DMS53 (cell line): Measurements from ENCODE around the gene C5orf22.
"Not testable (repeated sequence)": the region's sequence is repeated elsewhere in the genome, so short reads cannot be mapped to it uniquely, and the experiment has no call there.

Source experiments
- DNase-seq: peaks from one replicate; lab custom pipeline; 2025; lab: John Stamatoyannopoulos, UW

Gene C5orf22

DNA sequence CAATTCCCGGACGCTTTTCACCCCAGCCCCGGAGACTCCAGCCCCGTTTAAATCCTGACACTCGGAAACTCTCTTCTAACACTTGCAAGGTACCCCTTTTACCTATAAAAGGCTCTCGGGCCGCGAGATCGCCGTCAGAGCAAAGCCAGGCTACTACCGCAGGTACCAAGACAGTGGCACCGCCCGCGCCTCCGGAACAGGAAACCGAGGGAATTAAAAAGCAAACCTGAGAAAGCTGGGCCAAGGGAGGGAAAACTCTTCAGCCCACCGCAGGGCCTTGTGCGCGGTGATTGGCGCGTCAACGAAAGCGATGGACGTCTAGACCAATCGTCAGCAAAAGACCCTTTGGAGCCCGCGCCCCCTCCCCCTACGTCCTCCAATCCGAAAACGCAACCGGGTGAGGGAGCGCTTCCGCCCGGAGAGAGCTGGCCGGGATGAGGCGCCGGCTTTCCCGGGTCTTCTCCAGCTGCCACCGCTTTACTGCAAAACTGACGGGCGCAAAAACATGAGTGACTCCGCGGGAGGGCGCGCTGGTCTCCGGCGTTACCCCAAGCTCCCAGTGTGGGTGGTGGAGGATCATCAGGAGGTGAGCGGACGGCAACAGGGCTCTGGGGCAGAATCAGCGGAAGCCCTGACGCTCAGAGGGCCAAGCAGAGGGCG lies at the start of gene C5orf22, which contains the start of gene DROSHA:
C5orf22 (plus strand) TSS at position 414 of the 660 bp plus-strand sequence; CDS start at position 506, 92 bp downstream.
DROSHA (minus strand) TSS at position 206 of the 660 bp plus-strand sequence. CDS start 3,034 bp downstream, outside the sequence.
- peak; percentile 97 for DNase-seq

GRCh38 chr5:31485376-31486207 lies 46.5 kb upstream of the C5orf22 start:
- no peak for DNase-seq

- no peak for DNase-seq
These were observed 45.7 kb upstream of the C5orf22 start for GRCh38 chr5:31486441-31486840.

DNA sequence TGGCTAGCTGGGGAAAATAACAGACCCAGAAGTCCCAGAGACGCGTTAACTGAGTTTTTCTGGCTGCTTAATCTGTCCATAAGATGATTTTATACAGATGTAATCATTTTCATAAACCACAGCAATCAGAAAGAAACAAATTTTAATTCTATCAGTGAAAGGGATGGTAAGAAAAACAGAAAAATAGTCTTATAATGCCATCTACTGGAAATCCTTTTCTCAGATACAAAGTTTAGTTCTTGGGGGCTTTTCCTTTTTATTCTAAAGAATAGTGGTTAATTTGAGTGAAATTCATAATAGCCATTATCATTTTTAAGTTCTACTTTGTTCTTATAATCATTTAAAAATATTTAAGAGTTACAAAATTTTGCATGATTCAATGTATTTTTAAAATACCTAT lies 44.6 kb upstream of the C5orf22 start:
- DNase-seq: no peak

DNA sequence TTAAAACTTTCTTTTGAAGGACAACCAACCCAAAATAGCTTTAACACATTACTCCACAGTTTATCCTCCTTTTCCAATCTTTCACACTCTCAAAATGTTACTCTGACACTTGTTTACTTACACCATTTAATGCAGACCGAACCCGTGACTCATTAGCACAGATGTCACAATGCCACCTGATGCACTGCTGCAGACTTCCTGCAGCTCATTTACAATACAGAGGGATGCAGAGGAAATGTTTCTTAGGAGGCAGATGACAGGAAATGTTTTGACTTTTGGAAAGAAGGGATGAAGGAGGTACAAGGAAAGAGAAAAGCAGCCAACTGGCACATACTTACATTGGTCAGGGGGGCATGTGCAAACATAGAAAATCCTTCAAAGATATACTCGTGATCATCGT lies 39.2 kb upstream of the C5orf22 start:
- no peak for DNase-seq

DNA sequence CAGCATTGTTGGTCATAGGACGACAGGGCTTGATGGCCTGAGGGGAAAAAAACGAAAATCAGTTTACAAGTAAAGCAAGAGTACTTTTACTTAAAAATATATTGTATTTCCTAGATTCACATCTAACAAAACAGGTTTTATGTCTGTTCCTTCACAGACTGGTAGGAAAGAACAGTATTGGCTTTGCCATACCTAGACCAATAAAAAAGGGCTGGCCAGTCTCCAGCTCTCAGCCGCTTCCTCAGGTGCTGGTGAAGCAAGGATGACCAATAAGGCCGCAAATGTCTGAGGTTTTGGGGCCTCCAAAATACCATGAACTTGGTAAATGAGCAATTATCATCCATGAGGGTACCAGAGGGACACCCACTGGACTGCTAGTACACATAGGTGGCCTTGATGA lies 36.8 kb upstream of the C5orf22 start:
- DNase-seq: no peak

- no peak for DNase-seq
These were observed 35.8 kb upstream of the C5orf22 start for GRCh38 chr5:31496301-31496700.

GRCh38 chr5:31496891-31497290 lies 35.2 kb upstream of the C5orf22 start:
- DNase-seq: no peak

GRCh38 chr5:31500256-31500655 lies 31.8 kb upstream of the C5orf22 start:
- DNase-seq: no peak

DNA sequence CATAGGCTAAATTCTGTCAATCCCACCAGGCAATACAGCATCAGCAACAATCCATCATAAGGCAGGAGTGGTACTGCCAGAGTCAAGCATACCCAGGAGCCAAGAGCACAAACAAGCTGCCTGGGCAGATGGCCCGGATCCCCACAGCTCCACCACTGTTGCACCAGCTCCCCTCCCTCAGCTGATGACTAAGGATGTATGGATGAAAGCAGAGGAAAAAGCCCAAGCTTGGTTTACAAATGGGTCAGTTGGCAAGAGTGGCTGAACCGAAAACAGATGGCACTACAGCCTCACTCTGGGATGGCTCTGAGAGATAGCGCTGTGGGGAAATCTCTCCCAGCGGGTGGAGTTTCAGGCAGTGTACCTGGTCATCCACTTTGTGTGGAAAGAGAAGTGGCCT lies 29.6 kb upstream of the C5orf22 start:
- DNase-seq: no peak

- no peak for DNase-seq
These were observed 27.6 kb upstream of the C5orf22 start for GRCh38 chr5:31504529-31504928.

DNA sequence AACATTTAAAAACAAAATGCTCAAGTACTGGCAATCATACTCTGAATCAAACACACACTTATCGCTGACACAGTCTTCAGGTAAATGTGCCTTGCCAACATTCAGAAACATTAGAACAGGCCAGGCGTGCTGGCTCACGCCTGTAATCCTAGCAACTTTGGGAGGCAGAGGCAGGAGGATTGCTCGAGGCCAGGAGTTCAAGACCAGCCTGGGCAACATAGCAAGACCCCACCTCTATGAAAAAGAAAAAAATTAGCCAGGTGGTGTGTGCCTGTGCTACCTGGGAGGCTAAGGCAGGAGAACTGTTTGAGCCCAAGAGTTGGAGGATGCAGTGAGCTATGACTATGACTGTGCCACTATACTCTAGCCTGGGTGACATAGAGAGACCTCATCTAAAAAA lies 20.8 kb upstream of the C5orf22 start:
- no peak for DNase-seq

DNA sequence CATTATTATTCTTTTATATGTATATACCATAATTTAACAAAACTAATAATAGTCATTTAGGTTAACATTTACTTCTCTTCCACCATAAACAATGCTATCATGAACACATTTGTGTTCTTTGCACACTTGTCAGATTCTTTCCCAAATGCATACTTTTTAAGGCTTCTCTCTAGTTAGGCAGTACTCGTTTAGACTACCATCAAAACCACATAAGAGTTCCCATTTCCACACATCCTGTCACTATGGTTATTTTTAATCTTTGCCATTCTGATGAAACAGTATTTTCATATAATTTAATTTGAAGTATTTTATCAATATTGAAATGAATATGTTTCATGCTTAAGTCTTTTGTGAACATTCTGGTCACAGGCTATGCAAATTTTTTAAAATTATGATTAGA lies 15.3 kb upstream of the C5orf22 start:
- DNase-seq: no peak

DNA sequence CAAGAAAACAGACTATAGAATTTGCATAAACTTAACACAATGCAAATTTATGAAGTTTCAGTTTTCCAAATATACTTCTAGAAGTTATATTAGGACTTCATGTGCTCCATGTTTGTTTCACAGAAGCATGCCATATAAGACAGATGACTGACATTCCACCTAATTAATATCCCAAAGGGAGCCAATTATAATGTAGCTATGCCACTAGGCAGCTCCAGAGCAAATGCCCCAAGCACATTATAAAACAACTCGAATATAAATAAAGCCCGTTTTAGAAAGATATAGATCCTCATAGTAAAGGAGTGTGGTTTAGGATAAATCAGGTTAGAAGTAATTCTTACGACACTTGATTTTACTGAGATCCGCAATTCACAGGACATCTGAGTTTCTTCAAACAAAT lies 9.1 kb upstream of the C5orf22 start:
- DNase-seq: no peak

DNA sequence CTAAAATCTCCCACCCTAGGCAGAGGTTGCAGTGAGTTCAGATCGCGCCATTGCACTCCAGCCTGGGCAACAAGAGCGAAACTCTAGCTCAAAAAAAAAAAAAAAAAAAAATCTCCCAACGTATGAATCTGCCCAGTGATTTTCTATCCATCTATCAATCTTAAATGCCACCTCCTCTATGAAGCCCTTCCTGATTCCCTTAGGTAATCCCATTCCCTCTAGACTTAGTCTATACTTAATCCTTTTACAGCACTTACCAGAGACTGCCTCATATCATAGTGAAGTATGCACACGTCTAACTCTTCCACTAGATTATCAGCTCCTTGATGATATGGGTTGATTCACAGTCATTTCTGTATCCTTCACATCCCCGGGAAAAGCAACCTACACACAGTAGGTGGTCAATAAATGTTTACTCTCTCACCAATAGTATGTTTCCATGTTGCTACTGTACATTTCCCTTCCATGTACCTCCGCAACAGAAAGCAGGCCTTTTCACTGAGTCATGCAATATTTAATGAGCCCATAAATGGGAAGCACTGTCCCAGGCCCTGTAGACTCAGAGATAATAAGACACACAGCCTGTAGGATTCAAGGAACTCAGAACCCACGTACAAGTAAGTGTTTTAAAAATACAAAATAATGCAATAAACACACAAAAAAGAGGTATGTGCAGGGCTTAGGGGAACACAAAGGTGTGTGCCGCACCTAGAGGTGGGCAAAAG lies 1.4 kb upstream of the C5orf22 start:
- DNase-seq: peak; percentile 10

DNA sequence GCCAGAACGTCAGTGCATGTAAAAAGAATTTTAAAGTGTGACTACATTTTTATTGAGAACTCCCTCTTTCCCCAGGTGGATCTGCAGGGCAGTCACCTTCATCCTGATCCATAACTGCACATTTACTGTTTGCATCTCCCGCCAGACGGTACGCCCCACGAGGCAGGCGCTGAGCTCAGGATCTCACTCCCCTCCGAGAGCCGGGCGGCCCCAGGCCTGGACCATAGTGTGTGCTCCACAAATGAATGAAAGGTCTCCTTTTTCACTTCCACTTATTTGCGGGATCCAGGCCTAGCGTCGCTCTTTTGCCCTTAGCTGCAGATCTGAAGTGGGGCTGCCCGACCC lies 586 bp upstream of the C5orf22 start:
- peak; percentile 49 for DNase-seq

GRCh38 chr5:31534527-31535046 lies 2.5 kb downstream of the C5orf22 start:
- DNase-seq: no peak

DNA sequence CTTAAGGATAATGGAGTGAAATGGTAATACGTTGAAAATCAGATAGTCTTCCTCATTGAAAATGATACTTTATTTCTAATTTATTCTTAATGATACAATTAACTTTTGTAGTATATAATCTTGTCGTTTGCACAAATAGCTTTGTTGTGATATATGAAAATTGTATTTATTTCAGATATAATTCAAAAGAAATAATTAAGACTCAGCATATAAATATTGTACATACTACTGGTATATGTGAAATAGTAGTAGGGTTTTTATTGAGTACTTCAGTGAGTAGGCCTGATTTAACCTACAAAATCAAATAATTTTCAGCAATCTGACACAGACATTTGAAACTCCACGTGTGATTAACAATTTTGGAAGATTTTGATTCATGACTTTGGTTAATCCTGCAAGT lies 4.8 kb downstream of the C5orf22 start:
- DNase-seq: no peak

GRCh38 chr5:31537349-31537748 lies 5.2 kb downstream of the C5orf22 start:
- no peak for DNase-seq

DNA sequence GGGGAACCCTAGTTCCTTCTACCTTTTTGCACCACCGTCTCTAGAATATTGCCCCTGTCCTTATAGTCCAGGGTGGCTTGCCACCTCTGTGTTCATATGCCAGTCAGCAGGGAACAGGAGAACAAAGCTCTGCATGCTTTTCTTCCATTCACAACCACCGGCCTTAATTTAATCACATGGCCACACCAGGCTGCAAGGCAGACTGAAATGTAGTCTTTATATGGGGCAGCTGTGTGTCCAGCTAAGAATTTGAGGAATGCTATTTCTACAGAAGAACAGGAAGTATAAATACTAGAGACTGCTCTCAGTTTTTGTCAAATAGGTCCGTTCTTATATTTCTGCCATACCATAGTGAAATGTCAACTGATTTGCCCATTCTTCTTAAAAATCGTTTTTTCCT lies 5.8 kb downstream of the C5orf22 start:
- DNase-seq: no peak

GRCh38 chr5:31549114-31549513 lies 17.0 kb downstream of the C5orf22 start:
- DNase-seq: not testable (repeated sequence)

DNA sequence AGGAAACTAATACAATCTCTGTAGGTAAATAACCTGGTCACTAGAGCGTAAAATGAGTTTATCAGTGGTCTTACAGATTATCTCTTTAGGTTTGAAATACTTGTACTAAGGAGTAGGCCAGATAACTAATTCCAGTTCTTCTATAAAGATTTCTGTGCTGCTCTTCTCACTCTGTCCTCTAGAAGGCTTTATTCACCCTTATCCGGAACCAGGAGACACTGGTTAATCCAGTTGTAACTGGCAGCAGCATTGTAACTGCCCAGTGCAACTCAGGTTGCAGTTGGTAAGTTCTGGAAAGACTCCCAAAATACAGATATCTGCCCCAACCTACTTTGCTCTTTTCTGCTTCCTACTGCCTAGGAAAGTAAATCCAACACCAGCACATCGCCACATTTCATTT lies 19.8 kb downstream of the C5orf22 start:
- no peak for DNase-seq

GRCh38 chr5:31553863-31554262 lies 21.8 kb downstream of the C5orf22 start:
- DNase-seq: no peak
